Mesodermal cell (in vitro differentiated cells): ENCODE data around the gene WASF2.
"Not testable (repeated sequence)": the region's sequence is repeated elsewhere in the genome, so short reads cannot be mapped to it uniquely, and the experiment has no call there.

Experiments used
- H3K27ac ChIP-seq: 2 replicates; pipeline ENCODE4 v1.7.0; 2013; ENCODE audit warnings: mild to moderate bottlenecking, low read depth, low read length, moderate library complexity; ENCODE audit not compliant: severe bottlenecking
- H3K36me3 ChIP-seq: 2 replicates; pipeline ENCODE4 v1.7.1; 2013; ENCODE audit warnings: mild to moderate bottlenecking, low read length, moderate library complexity; ENCODE audit not compliant: control insufficient read depth, insufficient read depth
- H3K4me1 ChIP-seq: one replicate; pipeline ENCODE4 v1.7.1; 2013; ENCODE audit warnings: mild to moderate bottlenecking, low read length; ENCODE audit not compliant: insufficient read depth, control insufficient read depth, poor library complexity, severe bottlenecking
- H3K4me3 ChIP-seq: 2 replicates; pipeline ENCODE4 v1.7.0; 2013; ENCODE audit warnings: low read length, control low read depth, mild to moderate bottlenecking; ENCODE audit not compliant: insufficient read depth, poor library complexity, severe bottlenecking; ENCODE audit errors: extremely low read depth
- H3K9me3 ChIP-seq: 2 replicates; pipeline ENCODE4 v1.7.1; 2013; ENCODE audit warnings: mild to moderate bottlenecking, low read length, moderate library complexity; ENCODE audit not compliant: control insufficient read depth
- WGBS, 2 experiments: methylation state at CpG; one replicate each; pipeline ENCODE4 v1.1.5; 2013; ENCODE audit warnings: missing lambda C conversion rate in 2 of 2; ENCODE audit not compliant: insufficient coverage in 2 of 2; 5-methylcytosine and 5-hydroxymethylcytosine counted together

The WASF2 gene

GRCh38 chr1:27394925-27395324 is 95.0 kb downstream of the WASF2 start:
- WGBS, 2 experiments, result 86 to 91% methylated on average over 1 of the region's 1 CpG
- H3K27ac ChIP-seq, result no peak overlapping the region
- no peak overlapping the region for H3K4me3 ChIP-seq
- H3K36me3 ChIP-seq, result no peaks in the 10 kb centered on the region
- H3K9me3 ChIP-seq, result no peaks in the 10 kb centered on the region
- peaks cover 15% of the 10 kb centered on the region for H3K4me1 ChIP-seq

GRCh38 chr1:27394282-27394658 is 95.7 kb downstream of the WASF2 start:
- H3K4me1 ChIP-seq, result peaks cover 15% of the 10 kb centered on the region
- 95 to 98% methylated on average over 7 to 9 of the region's 9 CpGs for WGBS, 2 experiments
- no peak overlapping the region for H3K4me3 ChIP-seq
- H3K9me3 ChIP-seq, result no peaks in the 10 kb centered on the region
- H3K36me3 ChIP-seq, result no peaks in the 10 kb centered on the region
- H3K27ac ChIP-seq, result no peak overlapping the region

- WGBS, 2 experiments, result 89 to 96% methylated on average over 16 to 17 of the region's 18 CpGs
- H3K27ac ChIP-seq, result no peak overlapping the region
- H3K36me3 ChIP-seq, result no peaks in the 10 kb centered on the region
- peaks cover 12% of the 10 kb centered on the region for H3K4me1 ChIP-seq
- H3K4me3 ChIP-seq, result no peak overlapping the region
- no peaks in the 10 kb centered on the region for H3K9me3 ChIP-seq
Observed at GRCh38 chr1:27393641-27394281, 96.2 kb downstream of the WASF2 start.

- Histone ChIP-seq H3K36me3 (no peaks in the 10 kb centered on the region), H3K9me3 (no peaks in the 10 kb centered on the region), H3K4me1 (peaks cover 11% of the 10 kb centered on the region), H3K4me3 (peak overlapping the region; percentile 70), H3K27ac (peak overlapping the region; percentile 71)
- 15 to 18% methylated on average over 19 to 29 of the region's 30 CpGs for WGBS, 2 experiments
Observed at GRCh38 chr1:27392778-27393635, 97.0 kb downstream of the WASF2 start.

- Histone ChIP-seq H3K4me1 (peaks cover 8% of the 10 kb centered on the region), H3K9me3 (no peaks in the 10 kb centered on the region), H3K4me3 (peak within 1 kb of the TSS; percentile 70), H3K36me3 (no peaks in the 10 kb centered on the region), H3K27ac (peak within 1 kb of the TSS; percentile 71)
- WGBS, 2 experiments, result 6 to 11% methylated on average over 32 to 39 of the region's 69 CpGs
Observed at GRCh38 chr1:27392096-27392777, 97.7 kb downstream of the WASF2 start, which contains the start of gene GPR3. GPR3 (plus strand) TSS chr1:27392622; CDS start chr1:27393799, 1,177 bp downstream.

- Histone ChIP-seq H3K9me3 (no peaks in the 10 kb centered on the region), H3K4me3 (peak overlapping the region; percentile 70), H3K36me3 (no peaks in the 10 kb centered on the region), H3K27ac (no peak overlapping the region), H3K4me1 (peaks cover 8% of the 10 kb centered on the region)
- WGBS, 2 experiments, result 53% methylated on average over 11 to 12 of the region's 13 CpGs
Observed at GRCh38 chr1:27391511-27392095, 98.4 kb downstream of the WASF2 start.

- H3K9me3 ChIP-seq, result no peaks in the 10 kb centered on the region
- peaks cover 8% of the 10 kb centered on the region for H3K4me1 ChIP-seq
- WGBS, 2 experiments, result 0 to 86% methylated on average over 1 to 2 of the region's 5 CpGs
- H3K27ac ChIP-seq, result no peak overlapping the region
- H3K36me3 ChIP-seq, result no peaks in the 10 kb centered on the region
- no peak overlapping the region for H3K4me3 ChIP-seq
Observed at GRCh38 chr1:27388337-27389005, 101.5 kb downstream of the WASF2 start.

GRCh38 chr1:27384797-27385196 is 105.2 kb downstream of the WASF2 start:
- H3K4me3 ChIP-seq, H3K27ac ChIP-seq, H3K4me1 ChIP-seq, H3K9me3 ChIP-seq, H3K36me3 ChIP-seq: not testable (repeated sequence)
- no CpG with 5 or more reads among the region's 3 CpGs for WGBS, 2 experiments

- 84 to 88% methylated on average over 11 to 13 of the region's 13 CpGs for WGBS, 2 experiments
- H3K4me1 ChIP-seq, result no peaks in the 10 kb centered on the region
- no peaks in the 10 kb centered on the region for H3K36me3 ChIP-seq
- no peak overlapping the region for H3K4me3 ChIP-seq
- no peak overlapping the region for H3K27ac ChIP-seq
- no peaks in the 10 kb centered on the region for H3K9me3 ChIP-seq
Observed at GRCh38 chr1:27383661-27384060, 106.3 kb downstream of the WASF2 start.

- 15 to 19% methylated on average over 18 to 25 of the region's 43 CpGs for WGBS, 2 experiments
- no peaks in the 10 kb centered on the region for H3K4me1 ChIP-seq
- H3K27ac ChIP-seq, result no peak within 1 kb of the TSS
- peak within 1 kb of the TSS; percentile 24 for H3K4me3 ChIP-seq
- no peaks in the 10 kb centered on the region for H3K36me3 ChIP-seq
- no peaks in the 10 kb centered on the region for H3K9me3 ChIP-seq
Observed at GRCh38 chr1:27383039-27383605, 106.8 kb downstream of the WASF2 start, which contains the start of gene CD164L2. CD164L2 (minus strand) TSS chr1:27383333; CDS start chr1:27383239, 94 bp downstream.
